ENCODE measurements around the gene ANKRD33B.

ANKRD33B gene

GRCh38 chr5:10653043-10653442 lies 89.2 kb downstream of the ANKRD33B start:
- Histone ChIP-seq H3K27ac (ENCODE audit: low read length) (no peak overlapping the region), H3K4me3 (ENCODE audit: low read length in 2 of 2) (no peak overlapping the region), H3K36me3 (ENCODE audit: control insufficient read depth in 2 of 2, insufficient read depth in 2 of 2, low read length in 2 of 2) (no peaks in the 10 kb centered on the region), H3K27me3 (ENCODE audit: control insufficient read depth in 1 of 2, insufficient read depth in 2 of 2, low read length in 2 of 2) (peaks cover 8 to 21% of the 10 kb centered on the region in 2 donors), H3K9me3 (ENCODE audit: control insufficient read depth in 2 of 2, low read length in 2 of 2) (no peaks in the 10 kb centered on the region), H3K4me1 (ENCODE audit: control insufficient read depth, insufficient read depth, low read length) (peaks cover 15% of the 10 kb centered on the region), H3K9ac (ENCODE audit: low read length in 2 of 2) (no peak overlapping the region)

DNA sequence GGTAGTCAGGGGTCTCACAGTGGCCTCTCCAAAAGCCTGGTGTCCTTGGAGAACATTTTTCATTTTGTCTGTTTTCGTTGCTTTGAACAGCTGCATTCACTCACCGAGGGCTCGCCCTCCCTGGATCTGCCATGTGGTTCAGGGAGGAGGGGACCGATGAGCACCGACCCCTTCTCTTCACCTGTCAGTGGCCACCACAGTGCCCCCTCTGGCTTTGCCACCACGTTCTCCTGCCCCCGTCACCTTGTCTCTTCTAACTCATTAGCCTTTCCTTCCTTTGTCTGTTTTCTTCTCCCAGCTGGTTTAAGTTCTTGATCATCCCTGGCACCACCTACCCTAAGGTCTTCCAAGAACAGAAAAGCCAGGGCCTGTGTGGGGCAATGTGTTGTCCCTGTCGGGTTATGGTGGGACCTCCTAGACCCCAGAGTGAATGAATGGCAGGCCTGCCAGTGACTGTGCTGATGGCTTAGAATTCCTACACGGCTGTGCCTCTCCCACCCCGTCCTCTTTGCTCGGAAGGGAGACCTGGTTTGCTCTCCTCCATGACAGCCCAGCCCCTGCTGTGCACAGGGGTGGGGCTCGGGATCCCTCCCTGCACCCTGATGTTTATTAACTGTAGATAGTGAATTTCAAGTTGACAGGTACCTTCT lies 90.0 kb downstream of the ANKRD33B start:
- Histone ChIP-seq H3K36me3 (ENCODE audit: control insufficient read depth in 2 of 2, insufficient read depth in 2 of 2, low read length in 2 of 2) (no peaks in the 10 kb centered on the region), H3K27ac (ENCODE audit: low read length) (no peak overlapping the region), H3K9ac (ENCODE audit: low read length in 2 of 2) (no peak overlapping the region), H3K4me3 (ENCODE audit: low read length in 2 of 2) (no peak overlapping the region), H3K4me1 (ENCODE audit: control insufficient read depth, insufficient read depth, low read length) (peaks cover 15% of the 10 kb centered on the region), H3K9me3 (ENCODE audit: control insufficient read depth in 2 of 2, low read length in 2 of 2) (no peaks in the 10 kb centered on the region), H3K27me3 (ENCODE audit: control insufficient read depth in 1 of 2, insufficient read depth in 2 of 2, low read length in 2 of 2) (peaks cover 8 to 17% of the 10 kb centered on the region in 2 donors)

DNA sequence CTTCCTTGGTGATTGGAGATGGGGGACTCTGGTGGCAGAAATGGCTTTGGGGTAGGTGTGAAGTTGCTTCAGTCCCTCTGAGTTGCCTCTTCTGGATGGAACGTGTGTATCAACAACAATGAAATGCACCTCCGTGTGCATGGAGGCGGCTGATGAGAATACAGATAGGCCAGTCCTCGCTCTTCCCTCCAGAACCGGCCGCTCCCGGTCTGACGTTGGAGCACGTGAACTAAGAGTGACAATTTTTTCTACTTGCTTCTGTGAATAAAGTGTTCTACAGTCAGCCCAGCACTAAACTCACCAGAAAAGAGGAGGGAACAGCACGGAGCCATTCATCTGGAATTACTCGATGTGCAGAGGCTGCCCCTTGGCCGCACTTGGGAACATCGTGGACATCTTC lies 90.7 kb downstream of the ANKRD33B start:
- H3K27me3 ChIP-seq (ENCODE audit: control insufficient read depth in 1 of 2, insufficient read depth in 2 of 2, low read length in 2 of 2) = peaks cover 8 to 12% of the 10 kb centered on the region in 2 donors
- peaks cover 12% of the 10 kb centered on the region for H3K4me1 ChIP-seq (ENCODE audit: control insufficient read depth, insufficient read depth, low read length)
- no peak overlapping the region for H3K4me3 ChIP-seq (ENCODE audit: low read length in 2 of 2)
- no peaks in the 10 kb centered on the region for H3K9me3 ChIP-seq (ENCODE audit: control insufficient read depth in 2 of 2, low read length in 2 of 2)
- no peak overlapping the region for H3K9ac ChIP-seq (ENCODE audit: low read length in 2 of 2)
- H3K36me3 ChIP-seq (ENCODE audit: control insufficient read depth in 2 of 2, insufficient read depth in 2 of 2, low read length in 2 of 2) = no peaks in the 10 kb centered on the region
- no peak overlapping the region for H3K27ac ChIP-seq (ENCODE audit: low read length)

DNA sequence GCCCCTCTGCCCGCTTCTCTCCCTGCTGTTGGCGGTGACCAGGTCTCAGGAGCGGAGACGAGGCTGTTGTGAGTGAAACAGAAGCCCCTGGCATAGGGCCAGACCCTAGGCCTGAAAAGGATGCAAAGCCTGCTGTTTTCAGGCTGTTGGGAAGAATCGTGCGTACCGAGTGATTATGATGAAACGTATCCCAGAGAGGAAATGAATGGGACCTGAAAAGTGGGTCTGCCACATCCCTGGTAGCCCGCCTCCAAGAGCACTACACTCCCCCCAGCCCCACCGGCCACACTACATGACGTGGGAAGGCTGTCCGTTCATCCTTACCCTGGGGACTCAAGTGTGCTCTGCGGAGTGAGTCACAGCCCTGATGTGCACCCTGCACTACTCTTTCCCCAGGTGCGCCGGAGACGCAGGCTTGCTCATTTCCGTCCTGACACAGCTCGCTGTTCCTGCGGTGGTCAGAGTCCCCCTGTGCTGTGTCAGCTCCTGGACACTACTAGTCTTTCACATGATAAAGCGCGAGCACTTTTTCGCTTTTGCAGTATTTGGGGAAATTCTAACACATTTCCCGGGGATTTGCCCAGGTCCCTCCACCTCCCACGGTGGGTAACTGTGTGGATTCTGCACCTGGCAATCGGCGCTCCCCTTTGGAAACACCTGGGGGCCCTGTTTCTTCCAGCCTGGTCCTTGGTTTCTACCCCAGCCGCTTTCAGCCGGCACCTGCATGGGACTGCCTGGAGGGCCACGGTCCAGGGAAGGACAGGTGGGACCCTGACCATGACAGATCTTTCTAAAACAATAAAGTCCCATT lies 91.5 kb downstream of the ANKRD33B start:
- Histone ChIP-seq H3K4me3 (ENCODE audit: low read length in 2 of 2) (no peak overlapping the region), H3K27me3 (ENCODE audit: control insufficient read depth in 1 of 2, insufficient read depth in 2 of 2, low read length in 2 of 2) (peaks cover 5 to 6% of the 10 kb centered on the region in 2 donors), H3K9me3 (ENCODE audit: control insufficient read depth in 2 of 2, low read length in 2 of 2) (no peaks in the 10 kb centered on the region), H3K27ac (ENCODE audit: low read length) (no peak overlapping the region), H3K36me3 (ENCODE audit: control insufficient read depth in 2 of 2, insufficient read depth in 2 of 2, low read length in 2 of 2) (no peaks in the 10 kb centered on the region), H3K9ac (ENCODE audit: low read length in 2 of 2) (no peak overlapping the region), H3K4me1 (ENCODE audit: control insufficient read depth, insufficient read depth, low read length) (peaks cover 12% of the 10 kb centered on the region)

- no peak overlapping the region for H3K27ac ChIP-seq (ENCODE audit: low read length)
- peaks cover 12% of the 10 kb centered on the region for H3K4me1 ChIP-seq (ENCODE audit: control insufficient read depth, insufficient read depth, low read length)
- peaks cover 0 to 2% of the 10 kb centered on the region in 2 donors for H3K27me3 ChIP-seq (ENCODE audit: control insufficient read depth in 1 of 2, insufficient read depth in 2 of 2, low read length in 2 of 2)
- H3K9me3 ChIP-seq (ENCODE audit: control insufficient read depth in 2 of 2, low read length in 2 of 2) = no peaks in the 10 kb centered on the region
- no peak overlapping the region for H3K9ac ChIP-seq (ENCODE audit: low read length in 2 of 2)
- no peaks in the 10 kb centered on the region for H3K36me3 ChIP-seq (ENCODE audit: control insufficient read depth in 2 of 2, insufficient read depth in 2 of 2, low read length in 2 of 2)
- H3K4me3 ChIP-seq (ENCODE audit: low read length in 2 of 2) = no peak overlapping the region
Measured at GRCh38 chr5:10655972-10656830, 92.3 kb downstream of the ANKRD33B start.

DNA sequence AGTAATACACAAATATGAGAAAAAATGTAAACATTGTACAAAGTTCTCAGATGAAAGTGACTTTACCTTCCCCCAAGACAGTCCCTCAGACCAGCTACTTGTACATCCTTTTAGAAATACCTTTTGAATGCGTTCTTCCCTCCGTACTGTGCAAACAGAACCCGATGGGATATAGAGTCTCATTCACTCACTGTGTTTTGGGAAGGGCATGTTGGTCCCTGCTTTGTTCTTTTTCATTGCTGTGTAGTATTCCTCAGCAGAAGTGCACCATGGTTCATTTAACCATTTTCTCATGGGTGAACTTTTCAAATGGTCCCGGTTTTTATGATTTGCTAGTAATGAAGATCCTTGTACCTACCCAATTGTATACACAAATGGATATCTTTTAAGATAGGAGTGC lies 94.4 kb downstream of the ANKRD33B start:
- H3K27me3 ChIP-seq (ENCODE audit: control insufficient read depth in 1 of 2, insufficient read depth in 2 of 2, low read length in 2 of 2) = no peaks in the 10 kb centered on the region
- H3K27ac ChIP-seq (ENCODE audit: low read length) = no peak overlapping the region
- no peak overlapping the region for H3K4me3 ChIP-seq (ENCODE audit: low read length in 2 of 2)
- no peaks in the 10 kb centered on the region for H3K36me3 ChIP-seq (ENCODE audit: control insufficient read depth in 2 of 2, insufficient read depth in 2 of 2, low read length in 2 of 2)
- H3K4me1 ChIP-seq (ENCODE audit: control insufficient read depth, insufficient read depth, low read length) = peaks cover 12% of the 10 kb centered on the region
- no peak overlapping the region for H3K9ac ChIP-seq (ENCODE audit: low read length in 2 of 2)
- H3K9me3 ChIP-seq (ENCODE audit: control insufficient read depth in 2 of 2, low read length in 2 of 2) = no peaks in the 10 kb centered on the region

GRCh38 chr5:10660135-10660534 lies 96.3 kb downstream of the ANKRD33B start:
- Histone ChIP-seq H3K9ac (ENCODE audit: low read length in 2 of 2) (no peak overlapping the region), H3K27ac (ENCODE audit: low read length) (no peak overlapping the region), H3K4me3 (ENCODE audit: low read length in 2 of 2) (no peak overlapping the region)

GRCh38 chr5:10660720-10661387 lies 97.0 kb downstream of the ANKRD33B start:
- Histone ChIP-seq H3K36me3 (ENCODE audit: control insufficient read depth in 2 of 2, insufficient read depth in 2 of 2, low read length in 2 of 2) (no peaks in the 10 kb centered on the region), H3K9ac (ENCODE audit: low read length in 2 of 2) (no peak overlapping the region), H3K4me3 (ENCODE audit: low read length in 2 of 2) (no peak overlapping the region), H3K9me3 (ENCODE audit: control insufficient read depth in 2 of 2, low read length in 2 of 2) (no peaks in the 10 kb centered on the region), H3K27me3 (ENCODE audit: control insufficient read depth in 1 of 2, insufficient read depth in 2 of 2, low read length in 2 of 2) (no peaks in the 10 kb centered on the region), H3K27ac (ENCODE audit: low read length) (no peak overlapping the region), H3K4me1 (ENCODE audit: control insufficient read depth, insufficient read depth, low read length) (peaks cover 8% of the 10 kb centered on the region)

More at GRCh38 chr5:10660135-10660534, 96.3 kb downstream of the ANKRD33B start:
- Histone ChIP-seq H3K36me3 (ENCODE audit: control insufficient read depth in 2 of 2, insufficient read depth in 2 of 2, low read length in 2 of 2) (no peaks in the 10 kb centered on the region), H3K9me3 (ENCODE audit: control insufficient read depth in 2 of 2, low read length in 2 of 2) (no peaks in the 10 kb centered on the region), H3K4me1 (ENCODE audit: control insufficient read depth, insufficient read depth, low read length) (peaks cover 12% of the 10 kb centered on the region), H3K27me3 (ENCODE audit: control insufficient read depth in 1 of 2, insufficient read depth in 2 of 2, low read length in 2 of 2) (no peaks in the 10 kb centered on the region)

GRCh38 chr5:10661401-10661800 lies 97.5 kb downstream of the ANKRD33B start:
- Histone ChIP-seq H3K4me3 (ENCODE audit: low read length in 2 of 2) (no peak overlapping the region), H3K36me3 (ENCODE audit: control insufficient read depth in 2 of 2, insufficient read depth in 2 of 2, low read length in 2 of 2) (no peaks in the 10 kb centered on the region), H3K4me1 (ENCODE audit: control insufficient read depth, insufficient read depth, low read length) (peaks cover 8% of the 10 kb centered on the region), H3K9me3 (ENCODE audit: control insufficient read depth in 2 of 2, low read length in 2 of 2) (no peaks in the 10 kb centered on the region), H3K27me3 (ENCODE audit: control insufficient read depth in 1 of 2, insufficient read depth in 2 of 2, low read length in 2 of 2) (no peaks in the 10 kb centered on the region), H3K27ac (ENCODE audit: low read length) (no peak overlapping the region), H3K9ac (ENCODE audit: low read length in 2 of 2) (no peak overlapping the region)

GRCh38 chr5:10662083-10662482 lies 98.2 kb downstream of the ANKRD33B start:
- no peaks in the 10 kb centered on the region for H3K36me3 ChIP-seq (ENCODE audit: control insufficient read depth in 2 of 2, insufficient read depth in 2 of 2, low read length in 2 of 2)
- H3K27ac ChIP-seq (ENCODE audit: low read length) = no peak overlapping the region
- H3K9ac ChIP-seq (ENCODE audit: low read length in 2 of 2) = no peak overlapping the region
- H3K4me1 ChIP-seq (ENCODE audit: control insufficient read depth, insufficient read depth, low read length) = peaks cover 8% of the 10 kb centered on the region
- no peak overlapping the region for H3K4me3 ChIP-seq (ENCODE audit: low read length in 2 of 2)
- no peaks in the 10 kb centered on the region for H3K27me3 ChIP-seq (ENCODE audit: control insufficient read depth in 1 of 2, insufficient read depth in 2 of 2, low read length in 2 of 2)
- no peaks in the 10 kb centered on the region for H3K9me3 ChIP-seq (ENCODE audit: control insufficient read depth in 2 of 2, low read length in 2 of 2)
